Ovary (tissue), 9 donors: ENCODE results near the gene ST3GAL3. TPM values are rescaled to one million over a fixed set of nuclear protein-coding genes. Genes with fewer than 3 reads are reported as not detected.

Source experiments
- DNase-seq, 5 donors: peaks; one replicate each; pipeline ENCODE4 v3.0.0-alpha.2; 2019 to 2020
- H3K27ac ChIP-seq, 2 donors: fragments of 200-600 bp; one replicate each; pipeline versions ENCODE4 v1.5.1 to v1.8.0; 2019 to 2022
- H3K27me3 ChIP-seq: fragments of 200-600 bp; one replicate; pipeline ENCODE4 v1.8.0; 2022
- H3K36me3 ChIP-seq: fragments of 200-600 bp; sonication (generic); one replicate; pipeline ENCODE4 v1.5.1; 2019
- H3K4me1 ChIP-seq: one replicate; pipeline ENCODE4 v1.8.1; 2013; ENCODE audit warnings: mild to moderate bottlenecking, moderate library complexity; ENCODE audit not compliant: insufficient read depth
- H3K4me3 ChIP-seq: fragments of 200-600 bp; sonication (generic); one replicate; pipeline ENCODE4 v1.5.1; 2017
- H3K9me3 ChIP-seq, 2 donors: fragments of 200-600 bp in 1 of 2; sonication (generic) in 1 of 2; one replicate each; pipeline versions ENCODE4 v1.5.1 to v1.8.1; 2013 to 2019; ENCODE audit warnings: mild to moderate bottlenecking in 1 of 2, moderate library complexity in 1 of 2
- CTCF ChIP-seq, 3 donors: fragments of 450-650 bp in 2 of 3; fragments of 200-600 bp in 1 of 3; IDR thresholded peaks; one replicate each; pipeline versions ENCODE4 v1.5.1 to v1.8.0; 2016 to 2022; ENCODE audit warnings: antibody characterized with exemption in 3 of 3, mild to moderate bottlenecking in 1 of 3
- EP300 ChIP-seq: sonication (generic); formaldehyde crosslinking; IDR thresholded peaks from one replicate; pipeline ENCODE4 v1.6.1; 2017; ENCODE audit warnings: antibody characterized with exemption
- POLR2A ChIP-seq: fragments of 450-650 bp; IDR thresholded peaks from one replicate; pipeline ENCODE4 v1.6.1; 2017; ENCODE audit warnings: antibody characterized with exemption, mild to moderate bottlenecking, moderate library complexity
- WGBS, 3 donors: extraction: QIAGEN DNeasy Blood & Tissue Kit in 1 of 3; methylation state at CpG; one replicate each; pipeline versions ENCODE4 v1.1.5 to v1.1.7; 2013 to 2017; 5-methylcytosine and 5-hydroxymethylcytosine counted together
- intact Hi-C, 4 donors: fragments of 100-400 bp; cut with DNase I; formaldehyde crosslinking; loops; one replicate each; pipeline versions ENCODE4 v1.11.0 to v1.15.1; 2022 to 2023
- polyA plus RNA-seq, 2 donors: library from polyadenylated mRNA; stranded (reverse); fragments of 200-250 nt in 1 of 2; fragments of 350-450 nt in 1 of 2; fragmentation: Illumina TruSeq in 1 of 2; extraction: RNeasy Lipid Tissue Mini Kit (QIAGEN cat#74804) in 1 of 2; gene quantifications; one replicate each; pipeline ENCODE4 v1.2.3, GENCODE V29; 2013 to 2014
- total RNA-seq, 7 donors: library from RNA; depleted of rRNA in 2 of 7; stranded (reverse); fragments of >200 nt in 2 of 7; fragmentation: NEBNext Ultra II Directional in 3 of 7; extraction: Animal tissue kit (Norgen Biotek cat#: 25700) in 3 of 7; gene quantifications; one replicate each; pipeline versions ENCODE4 v1.1.0 to v1.2.4, GENCODE V29; 2016 to 2023
- donor health status: DM: no; HTN: no; CAD: no; lungs with moderate emphysema.
- donor health status: DM: no; HTN: no; CAD: no.
- donor health status: Bipolar disorder and iron deficiency.
- donor health status: DM: yes; HTN: yes; CAD: no.
- donor health status: DM: no; HTN: no; CAD: no.
- donor health status: DM: yes; HTN: yes; CAD: no.

Gene ST3GAL3
- total and polyA plus RNA-seq, 9 donors, result 11.4 to 43.3 (median 27.1) TPM

- Histone ChIP-seq H3K4me3 (no peak overlapping the region), H3K4me1 (peaks cover 9% of the 10 kb centered on the region), H3K36me3 (no peaks in the 10 kb centered on the region), H3K9me3 (no peaks in the 10 kb centered on the region), H3K27me3 (no peaks in the 10 kb centered on the region), H3K27ac (no peak overlapping the region)
- no peak for DNase-seq
- intact Hi-C loops, result no loop called here
- 86 to 90% (median 87%) methylated on average over 4 of the region's 4 CpGs for WGBS, 3 donors
- TF ChIP-seq EP300 (no peak), CTCF (IDR thresholded peaks at IDR 0.05) (no peak), POLR2A (no peak)
Measured at GRCh38 chr1:43951021-43951985, 244.0 kb downstream of the ST3GAL3 start.

GRCh38 chr1:43952731-43953346, 245.5 kb downstream of the ST3GAL3 start:
- no peak overlapping the region for H3K4me3 ChIP-seq
- no peaks in the 10 kb centered on the region for H3K36me3 ChIP-seq
- no peaks in the 10 kb centered on the region for H3K9me3 ChIP-seq
- TF ChIP-seq EP300 (no peak), POLR2A (no peak), CTCF (IDR thresholded peaks at IDR 0.05) (no peak)
- H3K27me3 ChIP-seq, result no peaks in the 10 kb centered on the region
- 56 to 69% (median 59%) methylated on average over 8 of the region's 8 CpGs for WGBS, 3 donors
- DNase-seq, result no peak
- H3K27ac ChIP-seq, result no peak overlapping the region
- intact Hi-C loops, result no loop called here
- H3K4me1 ChIP-seq, result peaks cover 5% of the 10 kb centered on the region

GRCh38 chr1:43953361-43953760, 246.0 kb downstream of the ST3GAL3 start:
- intact Hi-C loops, result no loop called here
- no peaks in the 10 kb centered on the region for H3K27me3 ChIP-seq
- no peak for DNase-seq
- no peaks in the 10 kb centered on the region for H3K9me3 ChIP-seq
- H3K36me3 ChIP-seq, result no peaks in the 10 kb centered on the region
- no peak for TF ChIP-seq CTCF (IDR thresholded peaks at IDR 0.05)
- no peak for TF ChIP-seq EP300
- TF ChIP-seq POLR2A, result no peak
- H3K4me3 ChIP-seq, result no peak overlapping the region
- peaks cover 3% of the 10 kb centered on the region for H3K4me1 ChIP-seq
- no peak overlapping the region for H3K27ac ChIP-seq
- WGBS, 3 donors, result 52 to 65% (median 56%) methylated on average over 3 of the region's 3 CpGs

- no peaks in the 10 kb centered on the region for H3K9me3 ChIP-seq
- intact Hi-C loops, result no loop called here
- H3K27me3 ChIP-seq, result no peaks in the 10 kb centered on the region
- H3K4me1 ChIP-seq, result no peaks in the 10 kb centered on the region
- H3K36me3 ChIP-seq, result no peaks in the 10 kb centered on the region
- H3K27ac ChIP-seq, result no peak overlapping the region
- TF ChIP-seq CTCF (IDR thresholded peaks at IDR 0.05) (no peak), EP300 (no peak), POLR2A (no peak)
- no peak for DNase-seq
- WGBS, 3 donors, result 68 to 75% (median 74%) methylated on average over 5 of the region's 5 CpGs
- no peak overlapping the region for H3K4me3 ChIP-seq
Measured at GRCh38 chr1:43954036-43954435, 246.7 kb downstream of the ST3GAL3 start.
